GM21576 (cell line): ENCODE data around the gene ZNF518A.

Experiments
- ATAC-seq: cut with Tn5 transposase; IDR thresholded peaks from one replicate; pipeline ENCODE4 v1.9.1; 2021; ENCODE audit warnings: mild to moderate bottlenecking, moderate library complexity; ENCODE audit not compliant: unreplicated experiment

ZNF518A gene

GRCh38 chr10:96129387-96130325 is at the start of gene ZNF518A:
TSS of gene ZNF518A (plus strand) at chr10:96130297. CDS start at chr10:96156323, 26,026 bp downstream.
- peak; percentile 74 for ATAC-seq

GRCh38 chr10:96082153-96082552 is 47.9 kb upstream of the ZNF518A start:
- ATAC-seq, result no peak

GRCh38 chr10:96082748-96083147 is 47.3 kb upstream of the ZNF518A start:
- ATAC-seq, result no peak

GRCh38 chr10:96089116-96089515 is 41.0 kb upstream of the ZNF518A start:
- ATAC-seq, result no peak

- ATAC-seq, result peak; percentile 90
These were observed 40.2 kb upstream of the ZNF518A start for GRCh38 chr10:96089670-96090462.

GRCh38 chr10:96090463-96090800 is 39.7 kb upstream of the ZNF518A start:
- no peak for ATAC-seq

- no peak for ATAC-seq
These were observed 36.9 kb upstream of the ZNF518A start for GRCh38 chr10:96092999-96093767.

- ATAC-seq, result no peak
These were observed 36.1 kb upstream of the ZNF518A start for GRCh38 chr10:96093948-96094347.

- ATAC-seq, result no peak
These were observed 33.1 kb upstream of the ZNF518A start for GRCh38 chr10:96096958-96097357.

GRCh38 chr10:96097865-96098264 is 32.2 kb upstream of the ZNF518A start:
- no peak for ATAC-seq

GRCh38 chr10:96107623-96108038 is 22.5 kb upstream of the ZNF518A start:
- no peak for ATAC-seq

GRCh38 chr10:96112531-96112930 is 17.6 kb upstream of the ZNF518A start:
- no peak for ATAC-seq

- ATAC-seq, result no peak
These were observed 11.3 kb upstream of the ZNF518A start for GRCh38 chr10:96118604-96119450.

GRCh38 chr10:96122824-96123223 is 7.3 kb upstream of the ZNF518A start:
- ATAC-seq, result no peak

GRCh38 chr10:96124230-96125141 is 5.6 kb upstream of the ZNF518A start:
- ATAC-seq, result no peak

- ATAC-seq, result no peak
These were observed 5.0 kb upstream of the ZNF518A start for GRCh38 chr10:96125142-96125515.

GRCh38 chr10:96130326-96130995 is 364 bp downstream of the ZNF518A start:
- peak; percentile 53 for ATAC-seq

GRCh38 chr10:96131621-96132020 is 1.5 kb downstream of the ZNF518A start:
- no peak for ATAC-seq

- ATAC-seq, result no peak
These were observed 3.0 kb downstream of the ZNF518A start for GRCh38 chr10:96133135-96133534.
